Effector memory CD8-positive, alpha-beta T cell (primary cell): ENCODE results near the gene PLEKHM1.
"Not testable (repeated sequence)": the region's sequence is repeated elsewhere in the genome, so short reads cannot be mapped to it uniquely, and the experiment has no call there.

Experiments used
- ATAC-seq: fragments of 150-1000 bp; cut with Tn5 transposase; replicated peaks from 2 replicates; pipeline ENCODE4 v1.10.0; 2021; ENCODE audit warnings: mild to moderate bottlenecking, moderate library complexity
- DNase-seq, 3 experiments: peaks; one replicate each; pipeline ENCODE4 v3.0.0; 2021
- H3K27ac Mint-ChIP-seq, 2 donors: one replicate each; pipeline ENCODE4 v1.8.0; 2022; ENCODE audit warnings: mild to moderate bottlenecking in 2 of 2, mixed read lengths in 2 of 2, moderate library complexity in 2 of 2
- H3K27me3 Mint-ChIP-seq, 2 donors: one replicate each; pipeline ENCODE4 v1.8.0; 2022; ENCODE audit warnings: mixed read lengths in 2 of 2
- H3K36me3 Mint-ChIP-seq: one replicate; pipeline ENCODE4 v1.8.0; 2022; ENCODE audit warnings: mild to moderate bottlenecking, moderate library complexity, mixed read lengths; ENCODE audit not compliant: insufficient read depth
- H3K4me1 Mint-ChIP-seq, 2 donors: one replicate each; pipeline ENCODE4 v1.8.0; 2022; ENCODE audit warnings: low read depth in 2 of 2, mixed read lengths in 2 of 2
- H3K4me3 Mint-ChIP-seq, 2 donors: one replicate each; pipeline ENCODE4 v1.8.0; 2022; ENCODE audit warnings: mild to moderate bottlenecking in 2 of 2, mixed read lengths in 2 of 2, moderate library complexity in 2 of 2
- H3K9me3 Mint-ChIP-seq, 2 donors: one replicate each; pipeline ENCODE4 v1.8.0; 2022; ENCODE audit warnings: mixed read lengths in 2 of 2

PLEKHM1 gene

DNA sequence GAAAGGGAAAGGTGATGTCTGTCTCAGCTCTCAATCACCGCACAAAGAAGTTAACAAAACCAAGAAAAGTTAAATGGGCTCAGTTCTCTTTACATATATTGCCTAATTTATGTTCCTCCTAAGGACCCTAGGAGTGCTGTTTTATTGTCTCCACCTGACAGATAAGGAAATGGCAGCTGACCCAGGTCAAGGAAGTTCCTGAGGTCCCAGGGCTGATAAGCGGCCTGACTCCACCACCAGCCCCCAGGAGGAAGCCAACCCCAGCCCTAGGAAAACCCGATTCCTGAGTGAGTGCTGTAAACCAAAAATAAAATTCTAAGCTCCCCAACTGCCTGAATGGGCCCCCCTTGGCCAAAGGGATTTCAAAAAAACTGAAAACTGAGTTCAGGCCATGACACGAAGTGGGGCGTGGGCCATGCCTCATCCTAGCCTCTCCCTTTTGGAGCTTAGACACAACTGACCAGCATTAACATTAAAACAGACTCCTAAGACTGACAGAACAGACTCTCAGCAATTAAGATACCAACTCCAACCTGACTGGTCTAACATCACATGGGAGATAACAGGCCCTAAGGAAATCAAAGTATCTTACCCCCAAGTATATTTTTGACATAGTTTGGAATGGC is 6.8 kb downstream of the PLEKHM1 start:
- H3K4me3 Mint-ChIP-seq, ATAC-seq, H3K9me3 Mint-ChIP-seq, H3K27me3 Mint-ChIP-seq, DNase-seq: not testable (repeated sequence)
- H3K36me3 Mint-ChIP-seq: peaks cover 27% of the 10 kb centered on the region
- H3K27ac Mint-ChIP-seq: peak overlapping the region in 1 of 2 donors; percentile 19
- H3K4me1 Mint-ChIP-seq: peaks cover 16 to 20% of the 10 kb centered on the region in 2 donors

DNA sequence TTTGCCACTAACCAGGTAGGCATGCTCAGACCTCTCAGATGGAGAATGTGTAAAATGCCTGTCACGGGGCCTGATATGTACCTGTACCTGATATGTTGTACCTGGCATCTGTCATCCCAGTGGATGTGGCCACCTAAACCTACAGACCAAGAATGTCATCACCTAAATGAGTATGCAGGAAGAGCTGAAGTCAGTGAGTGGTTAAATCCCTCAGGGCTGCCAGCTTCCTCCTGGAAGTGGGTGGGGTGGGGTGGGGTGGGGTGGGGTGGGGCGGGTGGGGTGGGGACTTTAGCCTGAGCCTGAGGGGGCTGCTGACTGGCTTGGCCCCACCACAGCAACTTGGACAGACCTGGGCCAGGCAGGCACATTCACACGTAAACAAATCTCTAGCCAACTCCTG is 7.3 kb downstream of the PLEKHM1 start:
- Mint-ChIP-seq H3K27ac (peak overlapping the region in 1 of 2 donors; percentile 8), H3K4me1 (peaks cover 16 to 20% of the 10 kb centered on the region in 2 donors), H3K36me3 (peaks cover 27% of the 10 kb centered on the region)
- not testable (repeated sequence) for H3K4me3 Mint-ChIP-seq, H3K9me3 Mint-ChIP-seq, ATAC-seq, H3K27me3 Mint-ChIP-seq, DNase-seq

DNA sequence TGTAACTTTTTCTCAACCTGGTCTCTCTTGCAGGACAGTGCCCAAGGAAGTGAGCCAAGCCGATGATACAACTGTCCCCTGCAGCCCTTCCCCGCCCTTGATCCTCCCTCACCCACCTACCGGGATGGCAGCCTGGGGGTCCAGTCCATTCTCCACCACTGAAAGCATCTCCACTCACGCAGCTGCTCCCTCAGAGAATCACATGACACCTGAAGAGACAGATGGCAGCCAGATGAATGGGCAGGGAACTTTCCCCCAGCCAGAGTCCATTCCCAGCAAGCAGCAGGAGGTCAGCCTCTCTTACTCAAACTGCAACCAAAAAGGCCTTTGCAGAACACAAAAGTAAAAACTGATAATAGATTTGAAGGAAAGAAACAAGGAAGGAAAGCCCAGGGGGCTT is 8.2 kb downstream of the PLEKHM1 start:
- H3K27ac Mint-ChIP-seq, H3K4me3 Mint-ChIP-seq, H3K9me3 Mint-ChIP-seq, ATAC-seq, DNase-seq, H3K27me3 Mint-ChIP-seq: not testable (repeated sequence)
- Mint-ChIP-seq H3K4me1 (peaks cover 12 to 18% of the 10 kb centered on the region in 2 donors), H3K36me3 (peaks cover 27% of the 10 kb centered on the region)

DNA sequence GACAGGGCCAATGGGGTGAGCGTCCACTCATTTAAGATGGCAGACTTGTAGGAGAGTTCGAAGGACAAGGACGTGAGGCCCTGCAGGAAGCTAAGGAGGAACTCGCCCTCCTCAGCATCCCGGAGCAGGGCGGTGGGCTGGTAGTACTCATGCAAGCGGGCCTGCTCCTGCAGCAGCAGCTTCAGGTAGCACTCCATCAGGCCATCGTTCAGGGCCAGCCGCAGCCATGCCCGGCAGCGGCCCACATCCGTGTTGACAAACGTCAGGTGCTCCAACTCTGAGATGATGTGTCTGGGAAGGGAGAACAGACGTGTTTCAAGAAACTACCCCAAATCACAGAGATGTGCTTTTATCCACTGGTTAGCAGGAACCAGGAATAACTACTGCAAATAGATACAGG is 15.1 kb downstream of the PLEKHM1 start:
- H3K4me3 Mint-ChIP-seq, ATAC-seq, H3K27me3 Mint-ChIP-seq, H3K4me1 Mint-ChIP-seq, H3K27ac Mint-ChIP-seq, DNase-seq, H3K9me3 Mint-ChIP-seq: not testable (repeated sequence)
- peaks cover 58% of the 10 kb centered on the region for H3K36me3 Mint-ChIP-seq

DNA sequence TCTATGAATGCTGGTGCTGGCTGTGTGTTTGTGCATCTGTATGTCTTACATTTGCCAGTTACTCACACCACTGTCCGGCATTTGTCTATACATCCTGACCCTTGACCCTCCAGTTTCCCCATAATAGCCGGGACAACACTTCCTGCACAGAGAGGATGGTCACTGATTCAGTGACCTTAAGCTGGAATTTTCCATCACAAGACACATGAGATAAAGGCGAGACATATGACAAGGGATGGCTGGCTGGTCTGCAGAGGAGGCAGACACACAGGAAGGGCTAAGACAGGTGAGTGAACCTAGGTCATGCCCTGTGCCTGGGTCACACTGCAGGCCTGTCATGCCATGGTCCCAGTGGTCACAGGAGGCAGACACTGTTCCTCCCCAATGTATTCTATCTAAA is 18.3 kb downstream of the PLEKHM1 start:
- not testable (repeated sequence) for H3K4me1 Mint-ChIP-seq, H3K27ac Mint-ChIP-seq, H3K4me3 Mint-ChIP-seq, ATAC-seq, H3K27me3 Mint-ChIP-seq, DNase-seq, H3K9me3 Mint-ChIP-seq
- H3K36me3 Mint-ChIP-seq: peaks cover 50% of the 10 kb centered on the region

DNA sequence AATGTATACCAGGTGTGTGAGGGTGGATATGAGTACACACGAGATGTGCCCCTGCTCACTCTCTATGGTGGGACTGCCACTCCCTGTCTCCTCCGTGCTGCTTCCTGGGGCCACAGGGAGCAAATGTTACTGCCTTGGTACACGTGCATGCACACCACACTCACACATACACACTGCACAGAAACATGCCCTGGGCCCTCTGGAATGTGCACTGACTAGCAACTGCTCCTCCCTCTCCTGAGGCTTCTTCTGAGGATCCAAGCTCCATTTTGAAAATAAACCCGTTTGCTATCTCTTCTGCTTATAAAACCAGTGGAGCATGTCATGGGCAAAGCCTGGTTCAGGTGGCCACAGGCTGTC is 21.3 kb downstream of the PLEKHM1 start:
- DNase-seq, H3K27me3 Mint-ChIP-seq, H3K27ac Mint-ChIP-seq, ATAC-seq, H3K4me1 Mint-ChIP-seq, H3K4me3 Mint-ChIP-seq, H3K9me3 Mint-ChIP-seq: not testable (repeated sequence)
- peaks cover 34% of the 10 kb centered on the region for H3K36me3 Mint-ChIP-seq

DNA sequence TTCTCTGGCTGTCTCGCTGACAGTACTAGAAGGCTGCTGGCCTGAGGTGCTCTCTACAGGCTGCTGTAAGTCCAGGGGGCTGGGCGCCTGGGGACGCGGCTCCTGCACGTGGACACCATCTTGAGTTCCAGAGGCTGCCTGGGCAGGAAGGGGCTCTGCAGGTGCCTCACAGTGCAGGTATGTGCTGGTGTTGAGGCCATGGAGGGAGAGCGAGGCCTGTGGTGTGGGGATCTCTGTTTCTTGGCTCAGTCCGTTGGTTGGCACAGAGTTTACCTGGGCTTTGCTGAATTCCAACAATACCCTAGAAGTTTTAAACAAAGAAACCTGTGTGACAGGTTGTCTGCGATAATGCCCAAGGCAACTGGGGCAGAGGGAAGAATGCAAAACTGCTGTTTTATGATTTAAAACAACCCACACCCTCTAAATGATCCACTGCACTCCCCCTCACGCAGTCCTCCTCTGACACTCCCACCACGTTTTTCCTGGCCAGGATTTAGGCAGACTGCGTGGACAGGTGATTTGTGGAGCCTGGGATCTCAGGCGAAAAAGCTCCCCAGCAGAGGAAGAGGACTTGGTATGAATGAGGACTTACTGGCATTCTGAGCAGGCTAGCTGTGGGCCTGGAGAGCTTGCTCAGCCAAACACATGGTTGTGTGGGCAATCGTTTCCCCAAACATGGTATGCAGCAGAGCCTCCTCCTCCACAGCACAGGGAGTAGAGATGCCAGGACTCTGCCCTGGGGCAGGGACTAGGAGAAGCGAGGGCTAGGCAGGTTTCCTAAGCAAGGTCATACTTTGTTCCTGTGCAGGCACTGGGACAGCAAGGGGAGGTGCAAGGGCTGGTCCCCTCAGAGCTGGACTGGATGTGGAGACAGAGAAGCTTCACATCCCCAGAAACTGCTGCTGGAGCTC is 22.0 kb downstream of the PLEKHM1 start:
- not testable (repeated sequence) for H3K4me3 Mint-ChIP-seq, H3K4me1 Mint-ChIP-seq, H3K27me3 Mint-ChIP-seq, ATAC-seq, H3K9me3 Mint-ChIP-seq, DNase-seq, H3K27ac Mint-ChIP-seq
- peaks cover 28% of the 10 kb centered on the region for H3K36me3 Mint-ChIP-seq

DNA sequence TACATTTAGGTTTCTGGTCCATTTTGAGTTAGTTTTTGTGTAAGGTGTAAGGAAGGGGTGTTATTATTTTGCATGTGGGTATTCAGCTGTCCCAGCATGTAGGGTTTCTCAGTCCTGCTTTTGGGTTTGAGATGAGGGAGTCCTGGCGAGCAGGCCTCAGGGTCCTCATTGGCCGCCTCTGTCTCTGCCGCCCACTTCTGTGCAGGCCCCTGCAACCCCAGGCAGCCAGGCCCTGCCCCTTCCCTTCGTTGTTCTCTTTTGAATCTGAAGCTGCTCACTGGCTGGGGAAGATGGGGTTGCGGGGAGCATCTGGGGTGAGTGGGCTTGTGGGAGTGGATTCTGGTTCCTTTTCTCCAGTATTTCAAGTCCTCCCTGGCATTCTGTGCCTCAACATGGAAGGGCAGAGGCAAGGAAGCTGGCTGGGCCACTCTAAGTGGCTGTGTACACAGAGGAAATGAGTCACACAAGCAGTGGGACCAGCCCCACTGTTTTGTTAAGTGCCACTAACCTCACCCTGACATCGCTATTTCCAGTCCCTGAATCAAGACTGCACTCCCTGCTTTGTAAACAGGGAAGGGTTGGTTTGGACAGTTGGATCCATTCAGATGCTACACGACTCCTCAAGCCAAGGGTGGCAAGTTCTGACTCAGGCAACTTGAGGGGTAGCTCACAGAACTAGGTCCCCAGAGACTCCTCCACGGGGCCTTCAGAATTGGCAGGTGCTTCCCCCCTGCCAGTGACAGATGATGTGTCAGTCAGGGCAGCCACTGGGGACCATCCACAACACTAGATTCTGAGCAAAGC is 28.8 kb downstream of the PLEKHM1 start:
- peaks cover 21% of the 10 kb centered on the region for H3K36me3 Mint-ChIP-seq
- not testable (repeated sequence) for H3K9me3 Mint-ChIP-seq, H3K4me1 Mint-ChIP-seq, H3K27me3 Mint-ChIP-seq
- peak overlapping the region; percentile 11 to 40 for H3K4me3 Mint-ChIP-seq
- DNase-seq: peak; percentile 10 to 17 (median 14)
- peak; percentile 92 for ATAC-seq
- peak overlapping the region; percentile 62 to 89 for H3K27ac Mint-ChIP-seq

DNA sequence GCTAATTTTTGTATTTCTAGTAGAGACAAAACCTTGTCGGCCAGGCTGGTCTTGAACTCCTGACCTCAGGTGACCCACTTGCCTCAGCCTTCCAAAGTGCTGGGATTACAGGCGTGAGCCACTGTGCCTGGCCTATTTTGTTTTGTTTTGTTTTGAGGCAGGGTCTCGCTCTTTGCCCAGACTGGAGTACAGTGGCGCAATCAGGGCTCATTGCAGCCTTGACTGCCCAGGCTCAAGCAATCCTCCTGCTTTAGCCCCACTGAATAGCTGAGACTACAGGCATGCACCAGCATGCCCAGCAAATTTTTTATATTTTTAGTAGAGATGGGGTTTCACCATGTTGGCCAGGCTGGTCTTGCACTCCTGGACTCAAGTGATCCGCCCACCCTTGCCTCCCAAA is 30.1 kb downstream of the PLEKHM1 start:
- H3K4me3 Mint-ChIP-seq, H3K9me3 Mint-ChIP-seq, ATAC-seq, H3K27me3 Mint-ChIP-seq, H3K4me1 Mint-ChIP-seq, DNase-seq: not testable (repeated sequence)
- Mint-ChIP-seq H3K27ac (peak overlapping the region; percentile 62 to 89), H3K36me3 (peaks cover 30% of the 10 kb centered on the region)

DNA sequence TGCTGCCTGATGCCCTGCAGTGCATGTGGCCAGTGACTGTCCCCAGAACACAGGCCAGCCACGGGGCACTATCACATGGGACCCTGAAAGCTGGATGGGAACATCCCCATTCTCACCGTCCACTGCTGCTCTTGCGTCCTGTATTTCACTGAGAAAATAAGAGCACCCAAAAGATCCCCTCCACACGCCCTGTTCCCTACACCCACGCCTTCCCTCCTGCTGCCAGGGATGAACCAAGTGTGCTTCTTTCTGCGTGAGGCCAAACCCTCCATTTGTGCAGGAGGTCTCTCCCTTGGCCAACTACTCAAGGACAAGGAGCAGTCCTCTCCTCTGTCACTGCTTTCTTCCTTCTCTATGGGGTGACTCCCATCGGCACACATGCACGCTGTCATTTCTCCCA is 36.2 kb downstream of the PLEKHM1 start:
- H3K4me3 Mint-ChIP-seq, ATAC-seq, H3K27me3 Mint-ChIP-seq, DNase-seq, H3K9me3 Mint-ChIP-seq: not testable (repeated sequence)
- Mint-ChIP-seq H3K4me1 (peaks cover 7 to 16% of the 10 kb centered on the region in 2 donors), H3K27ac (peak overlapping the region in 1 of 2 donors; percentile 75), H3K36me3 (peaks cover 45% of the 10 kb centered on the region)

DNA sequence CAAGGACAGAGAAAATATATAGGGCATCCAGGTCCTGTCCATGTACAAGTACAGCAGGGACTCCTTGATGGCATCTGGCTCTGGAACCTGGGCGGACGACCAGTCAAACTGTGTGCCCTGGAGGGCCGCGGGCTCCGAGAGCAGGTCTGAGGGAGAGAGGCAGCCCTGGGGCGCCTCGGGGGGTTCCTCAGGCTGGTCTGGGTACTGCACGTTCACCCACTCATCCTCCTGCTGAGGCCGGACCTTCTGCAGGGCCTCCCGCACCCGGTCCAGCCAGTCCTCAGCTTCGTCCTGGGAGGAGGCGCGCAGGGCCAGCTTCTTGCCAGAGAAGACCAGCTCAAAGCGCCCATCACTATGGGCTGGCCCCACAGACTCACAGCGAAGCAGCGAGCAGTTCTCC is 36.8 kb downstream of the PLEKHM1 start:
- H3K4me1 Mint-ChIP-seq: peaks cover 7 to 14% of the 10 kb centered on the region in 2 donors
- peaks cover 45% of the 10 kb centered on the region for H3K36me3 Mint-ChIP-seq
- not testable (repeated sequence) for ATAC-seq, DNase-seq, H3K9me3 Mint-ChIP-seq, H3K27ac Mint-ChIP-seq, H3K4me3 Mint-ChIP-seq, H3K27me3 Mint-ChIP-seq

DNA sequence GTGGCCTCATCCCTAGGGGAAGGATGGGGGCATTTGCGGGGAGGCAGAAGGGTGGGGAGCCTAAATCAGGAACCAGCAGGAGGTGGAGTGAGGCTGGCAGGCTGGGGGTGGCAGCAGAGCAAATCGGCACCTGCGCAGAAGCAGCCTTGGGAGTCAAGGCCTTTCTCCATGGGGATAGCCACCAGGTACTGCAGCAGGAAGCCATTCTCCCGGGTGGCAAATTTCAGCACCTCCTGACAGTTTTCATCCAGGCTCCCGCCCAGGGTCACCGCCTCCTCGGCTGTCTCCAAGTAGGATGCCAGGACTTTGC is 37.3 kb downstream of the PLEKHM1 start:
- peaks cover 7 to 14% of the 10 kb centered on the region in 2 donors for H3K4me1 Mint-ChIP-seq
- not testable (repeated sequence) for ATAC-seq, H3K4me3 Mint-ChIP-seq, H3K9me3 Mint-ChIP-seq, DNase-seq, H3K27me3 Mint-ChIP-seq
- H3K27ac Mint-ChIP-seq: peak overlapping the region in 1 of 2 donors; percentile 82
- peaks cover 40% of the 10 kb centered on the region for H3K36me3 Mint-ChIP-seq

DNA sequence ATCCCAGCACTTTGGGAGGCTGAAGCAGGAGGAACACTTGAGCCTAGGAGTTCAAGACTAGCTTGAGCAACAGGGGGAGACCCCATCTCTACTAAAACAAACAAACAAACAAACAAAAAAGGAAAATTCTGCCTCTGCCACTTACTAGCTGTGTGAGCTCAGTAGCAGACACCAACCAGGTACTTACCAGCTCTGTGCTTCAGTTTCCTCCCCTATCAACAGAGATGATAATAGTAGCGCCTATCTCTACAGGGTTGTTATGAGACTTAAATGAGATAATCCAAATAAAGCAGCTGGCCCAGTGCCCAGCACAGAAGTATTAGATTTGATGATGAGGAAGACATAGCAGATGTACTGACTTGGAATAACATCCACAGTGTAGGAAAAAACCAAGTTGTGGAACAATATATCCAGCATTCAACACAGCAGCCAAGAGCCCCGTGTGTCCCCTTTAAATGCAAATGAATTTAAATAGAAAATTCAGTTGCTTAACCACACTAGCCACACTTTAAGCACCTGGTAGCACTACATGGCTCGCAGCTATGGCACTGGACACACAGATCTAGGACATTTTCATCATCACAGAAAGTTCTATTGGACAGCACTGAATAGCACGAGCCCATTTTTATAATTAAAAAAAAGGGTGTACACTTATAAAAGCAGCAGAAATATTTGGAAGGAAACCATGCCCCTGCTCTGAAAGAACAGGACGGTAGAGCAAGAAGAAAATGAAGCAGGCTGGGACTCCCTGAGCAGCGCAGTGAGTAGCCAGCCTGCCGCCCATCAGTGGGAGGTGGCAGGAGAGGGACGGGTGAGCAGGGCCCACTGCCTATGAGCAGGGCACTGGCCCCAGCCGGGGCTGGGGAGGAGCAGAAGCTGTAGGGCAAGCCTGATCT is 37.9 kb downstream of the PLEKHM1 start:
- peak; percentile 23 for ATAC-seq
- Mint-ChIP-seq H3K36me3 (peaks cover 40% of the 10 kb centered on the region), H3K27ac (peak overlapping the region in 1 of 2 donors; percentile 82), H3K4me1 (peaks cover 7 to 14% of the 10 kb centered on the region in 2 donors)
- H3K4me3 Mint-ChIP-seq, H3K27me3 Mint-ChIP-seq, DNase-seq, H3K9me3 Mint-ChIP-seq: not testable (repeated sequence)
